Measurements from ENCODE around the gene WDFY3.

GRCh38 chr4:84924434-84924833 is 42.1 kb downstream of the WDFY3 start:
- TF ChIP-seq CTCF (IDR thresholded peaks at IDR 0.05 in 8 of 11, conservative IDR thresholded peaks at IDR 0.05 in 3 of 11) (no peak), POLR2A (IDR thresholded peaks at IDR 0.05) (no peak), POLR2AphosphoS5 (IDR thresholded peaks at IDR 0.05) (no peak)

Measured in spleen (tissue), 7 donors.